GM10847 (cell line): ENCODE measurements around the gene NRG2.

Experiments
- POLR2A ChIP-seq: IDR thresholded peaks from 2 replicates; pipeline ENCODE4 v1.6.1; 2011; ENCODE audit not compliant: insufficient read length; ENCODE audit errors: extremely low read depth

The NRG2 gene

DNA sequence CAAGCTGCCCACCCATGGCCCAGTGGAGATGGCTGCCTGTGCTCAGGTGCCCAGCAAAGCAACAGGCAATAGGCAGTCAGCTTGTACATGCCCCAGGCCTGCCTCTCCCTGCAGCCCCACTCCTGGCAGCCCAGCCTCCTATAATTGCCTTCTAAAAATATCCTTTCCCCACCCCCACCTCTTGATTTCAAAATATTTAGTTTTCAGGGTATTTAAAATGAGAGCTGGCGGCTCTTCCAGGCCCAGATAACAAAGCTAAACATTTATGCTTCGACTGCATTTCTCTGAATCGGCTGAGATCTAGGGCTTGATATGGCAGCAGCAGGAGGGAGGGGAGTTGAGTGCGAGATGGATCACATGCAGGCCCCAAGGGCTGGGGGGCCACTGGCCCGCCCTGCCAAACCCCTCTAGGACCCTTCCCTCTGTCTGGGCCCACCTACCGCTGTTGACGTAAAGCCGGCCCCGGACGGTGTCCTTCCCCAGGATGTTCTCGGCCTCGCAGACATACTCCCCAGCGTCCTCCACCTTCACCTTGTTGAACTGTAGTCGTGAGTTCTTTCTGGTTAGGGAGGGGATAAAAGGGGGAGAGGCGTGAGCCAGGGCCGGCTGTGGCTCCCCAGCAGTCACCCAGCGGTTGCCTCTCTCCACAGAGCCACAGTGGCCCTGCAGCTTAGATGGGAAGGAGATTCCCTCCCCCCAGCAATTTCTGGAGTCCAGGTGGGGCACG, 162.5 kb downstream of the NRG2 start:
- TF ChIP-seq POLR2A = no peak

DNA sequence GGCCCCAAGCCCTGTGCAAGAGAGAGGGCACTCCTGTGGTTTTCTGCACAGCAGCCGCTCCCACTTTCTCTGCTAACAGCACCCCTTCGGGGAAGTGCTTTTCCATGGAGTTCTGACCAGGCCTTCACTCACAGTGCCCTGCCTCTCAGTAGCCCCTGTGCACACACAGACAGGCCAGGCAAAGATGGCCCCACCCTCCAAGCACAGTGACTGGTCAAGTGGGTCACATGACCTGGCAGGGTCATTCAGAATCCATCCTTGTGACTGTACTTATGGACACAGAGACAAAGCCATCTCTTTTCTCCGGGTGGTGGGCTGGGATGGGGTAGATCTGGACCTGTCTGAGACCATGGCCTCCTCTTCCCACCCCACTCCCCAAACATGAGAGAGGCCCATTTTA, 165.0 kb downstream of the NRG2 start:
- TF ChIP-seq POLR2A = no peak

DNA sequence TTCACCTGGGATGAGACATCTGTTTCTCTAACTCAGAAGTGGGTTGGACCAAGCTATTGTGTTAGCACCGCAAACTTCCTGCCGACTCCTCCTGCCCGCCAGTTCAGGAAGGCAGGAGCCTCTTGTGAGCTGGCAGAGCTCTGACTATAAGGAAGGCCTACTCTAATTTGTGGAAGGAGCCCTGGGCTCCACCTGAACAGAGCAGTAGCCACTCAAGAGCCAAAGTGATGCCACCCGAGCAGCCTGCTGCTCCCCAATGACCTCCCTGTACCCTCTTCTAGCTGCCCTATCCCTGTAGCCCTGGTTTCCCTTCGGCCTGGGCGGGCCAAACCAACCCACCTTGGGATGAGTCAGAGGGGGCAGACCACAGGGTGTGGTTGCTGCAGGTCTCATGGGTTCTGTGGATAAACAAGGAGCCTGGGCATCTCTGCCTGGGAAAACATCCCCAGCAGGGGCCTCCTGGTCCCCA, 165.9 kb downstream of the NRG2 start:
- no peak for TF ChIP-seq POLR2A

DNA sequence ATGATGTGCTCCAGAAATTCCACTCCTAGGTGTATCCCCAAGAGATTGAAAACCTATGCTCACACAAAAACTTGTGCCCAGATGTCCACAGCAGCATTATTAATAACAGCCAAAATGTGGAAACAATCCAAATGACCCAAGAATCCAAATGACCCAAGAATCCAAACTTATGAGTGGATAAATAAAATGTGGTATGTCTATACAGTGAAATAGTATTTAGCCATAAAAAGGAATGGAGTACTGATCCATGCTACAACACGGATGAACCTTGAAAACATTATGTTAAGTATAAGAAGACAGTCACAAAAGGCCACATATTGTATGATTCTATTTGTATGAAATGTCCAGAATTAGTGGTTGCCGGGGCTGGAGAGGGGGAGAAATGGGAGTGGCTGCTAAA, 167.1 kb downstream of the NRG2 start:
- no peak for TF ChIP-seq POLR2A

DNA sequence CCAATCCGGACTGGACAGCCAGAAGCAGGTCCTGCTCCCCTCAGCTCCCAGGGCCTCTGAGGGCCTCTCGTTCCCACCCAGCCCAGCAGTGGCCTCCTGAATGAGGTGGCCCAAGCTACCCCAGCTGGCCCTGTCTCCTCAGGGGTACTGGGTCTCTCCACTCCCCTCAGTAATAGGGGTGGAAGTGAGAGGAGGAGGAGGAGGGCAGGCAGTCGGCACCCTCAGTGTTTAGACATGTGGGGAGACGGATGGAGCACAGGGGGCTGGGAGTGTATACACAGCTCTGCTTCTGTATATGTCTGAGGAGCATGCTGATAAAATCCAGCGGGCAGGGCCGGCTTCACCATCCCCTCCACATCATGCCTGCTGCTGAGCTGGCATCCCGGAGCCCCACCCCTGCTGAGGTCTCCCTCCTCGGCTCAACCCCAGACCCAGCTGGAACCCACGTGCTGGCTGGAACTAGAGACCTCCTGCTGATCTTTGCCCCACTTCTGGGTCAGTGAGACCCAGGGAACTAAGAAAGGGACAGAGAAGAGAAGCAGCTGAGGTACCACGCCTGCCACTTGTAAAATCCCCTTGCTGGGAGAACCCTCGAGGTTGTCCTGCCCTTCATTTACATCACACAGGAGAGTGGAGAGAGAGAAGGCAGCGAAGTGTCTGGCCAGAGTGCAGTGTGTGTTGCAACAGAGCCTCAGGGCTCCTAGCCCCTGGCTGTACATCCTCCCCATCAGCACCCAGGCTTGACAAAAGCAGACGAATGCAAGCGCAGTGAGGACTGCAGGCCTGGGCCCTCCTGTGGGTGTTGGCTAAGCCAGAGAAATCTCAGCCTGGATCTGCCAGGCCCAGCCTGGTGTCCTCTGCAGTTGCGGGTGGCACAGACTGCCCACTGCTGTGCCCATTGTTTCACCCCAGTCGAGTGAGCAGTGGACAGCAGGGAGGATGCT, 170.0 kb downstream of the NRG2 start:
- no peak for TF ChIP-seq POLR2A

DNA sequence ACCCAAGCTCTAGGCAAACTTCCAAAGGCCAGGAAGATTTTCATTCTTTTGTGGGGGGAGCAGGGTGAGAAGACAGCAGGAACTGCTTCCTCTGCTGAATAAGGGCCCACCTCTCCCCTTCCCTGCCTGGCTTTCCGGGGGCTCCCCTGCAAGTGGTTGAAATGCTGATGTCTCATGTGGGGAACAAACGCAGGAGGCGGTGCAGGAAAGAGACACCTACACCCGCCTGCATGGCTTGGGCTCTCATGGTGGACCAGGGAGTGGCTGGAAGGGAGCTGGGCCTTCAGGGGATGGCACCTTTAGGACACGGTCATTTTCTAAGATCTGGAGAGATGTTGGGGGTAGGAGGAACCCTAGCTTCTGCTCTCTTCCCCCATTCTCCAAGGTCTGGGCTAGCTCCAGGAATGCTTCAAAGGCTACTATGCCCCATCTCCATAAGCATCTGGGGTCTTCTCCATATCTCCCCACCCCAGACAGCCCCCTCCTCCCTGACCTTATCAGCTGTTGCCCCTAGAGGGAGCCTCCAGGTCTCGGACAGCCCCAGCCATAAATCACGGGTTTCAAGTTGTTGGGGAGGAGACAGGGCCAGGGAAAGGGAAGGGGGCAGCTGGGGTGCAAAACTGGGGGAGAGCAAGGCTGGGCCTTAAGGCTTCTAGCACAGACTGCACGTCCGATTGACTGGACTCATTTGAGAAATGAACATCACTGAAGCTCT, 170.9 kb downstream of the NRG2 start:
- no peak for TF ChIP-seq POLR2A

DNA sequence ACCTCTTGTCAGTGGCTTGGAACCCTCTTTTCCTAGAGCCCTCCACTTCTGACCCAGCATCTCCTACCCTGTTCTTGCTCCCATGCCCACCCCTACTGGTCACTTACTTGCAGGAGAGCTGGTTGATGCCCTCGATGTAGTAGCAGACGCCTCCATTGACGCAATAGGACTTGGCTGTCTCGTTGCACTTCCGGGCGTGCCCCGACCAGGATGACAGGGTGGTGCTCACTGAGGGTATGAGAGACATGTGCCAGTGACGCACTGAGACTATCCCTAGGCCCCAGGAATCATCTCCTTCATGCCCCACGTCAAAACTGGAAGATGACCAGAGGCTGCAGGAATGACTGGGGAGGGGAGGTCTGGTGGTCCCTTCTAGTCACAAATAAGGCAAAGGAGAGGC, 171.5 kb downstream of the NRG2 start:
- TF ChIP-seq POLR2A = no peak

DNA sequence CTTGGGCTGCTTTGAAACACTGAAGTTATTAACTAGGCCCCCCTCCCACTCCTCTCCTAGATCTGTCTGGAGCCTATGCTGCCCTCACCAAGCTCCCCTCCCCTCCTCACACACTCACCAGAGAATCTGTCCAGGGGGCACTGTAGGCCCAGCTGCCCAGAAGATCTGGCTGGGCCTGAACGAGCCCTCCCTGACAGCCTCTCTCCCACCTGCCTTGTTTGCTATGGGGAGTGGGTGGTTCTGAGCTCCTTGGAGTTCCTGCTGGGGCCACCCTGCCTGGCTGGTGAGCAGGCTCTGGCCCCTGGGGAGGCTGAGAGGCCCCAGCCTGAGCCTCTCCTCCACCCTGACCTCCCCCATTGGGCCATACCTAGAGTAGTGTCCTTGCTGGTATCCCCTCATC, 172.4 kb downstream of the NRG2 start:
- no peak for TF ChIP-seq POLR2A

DNA sequence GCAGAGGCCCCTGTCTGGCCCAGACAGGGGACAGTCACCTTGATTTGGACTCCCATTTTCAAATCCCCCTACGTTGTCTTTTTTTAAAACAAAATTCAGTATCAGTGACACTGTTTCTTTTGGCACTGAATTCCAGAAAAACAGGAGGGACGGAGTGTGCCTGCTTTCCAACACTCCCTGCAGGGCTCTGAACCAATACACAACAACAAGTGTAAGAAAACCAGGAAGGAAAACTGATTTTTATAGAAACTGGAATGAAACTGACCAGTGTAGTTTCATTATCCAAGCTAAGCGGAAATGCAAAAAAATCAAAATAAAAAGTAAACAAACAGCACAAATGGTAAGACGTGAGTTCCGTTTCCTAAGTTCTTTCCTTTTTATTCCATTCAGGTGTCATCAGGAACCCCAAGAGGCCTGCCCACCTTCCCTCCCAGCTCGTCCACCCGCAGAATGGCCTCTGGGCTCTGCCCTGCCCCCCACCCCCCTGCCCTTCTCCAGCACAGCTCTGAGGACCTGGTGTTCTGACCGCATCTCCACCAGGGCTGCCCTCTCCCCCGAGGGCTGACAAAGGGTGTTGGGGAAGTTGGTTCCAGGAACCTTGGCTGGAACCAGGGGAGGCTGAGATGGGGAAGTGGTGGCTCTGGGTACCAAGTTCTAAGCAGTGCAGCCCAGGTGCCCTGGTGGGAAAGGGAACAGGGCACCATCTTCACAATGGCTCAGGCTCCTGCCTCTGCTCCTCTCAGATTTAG, 173.9 kb downstream of the NRG2 start:
- TF ChIP-seq POLR2A = no peak

DNA sequence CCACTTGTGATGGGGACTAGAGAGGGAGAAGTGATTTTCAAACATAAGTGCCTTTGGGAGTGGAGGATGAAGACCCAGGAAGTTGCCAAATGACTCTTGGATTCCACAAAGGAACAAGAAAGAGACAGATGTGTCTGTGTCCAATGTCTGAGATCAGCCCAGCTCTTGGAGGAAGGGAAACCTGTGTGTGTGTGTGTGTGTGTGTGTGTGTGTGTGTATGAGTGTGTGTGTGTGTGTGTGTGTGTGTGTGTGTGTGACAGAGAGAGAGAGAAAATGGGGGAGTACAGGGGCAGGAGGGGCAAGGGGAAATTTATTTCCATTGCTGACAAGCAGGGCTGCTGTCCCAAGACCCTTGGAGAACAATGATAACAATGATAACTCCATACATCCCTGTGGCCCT, 175.5 kb downstream of the NRG2 start:
- no peak for TF ChIP-seq POLR2A

DNA sequence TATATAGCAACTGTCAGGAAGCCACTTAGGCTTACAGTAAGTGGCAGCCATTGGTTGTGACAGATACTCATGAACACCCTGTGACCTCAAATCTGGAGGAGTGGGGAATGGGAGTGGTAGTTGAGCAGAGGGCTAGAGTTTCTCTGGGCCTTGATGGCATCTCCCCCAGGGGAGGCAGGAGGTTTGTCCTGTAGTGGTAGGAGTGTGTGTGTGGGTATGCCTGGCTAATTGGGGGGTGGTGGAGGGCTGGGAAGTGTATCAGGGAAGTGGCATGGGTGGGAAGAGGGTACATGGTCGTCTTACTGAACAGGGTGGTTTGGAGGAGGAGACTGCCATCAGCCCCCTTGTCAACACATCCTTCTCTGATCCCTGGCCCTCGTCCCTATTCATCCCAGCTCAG, 176.0 kb downstream of the NRG2 start:
- TF ChIP-seq POLR2A = no peak

DNA sequence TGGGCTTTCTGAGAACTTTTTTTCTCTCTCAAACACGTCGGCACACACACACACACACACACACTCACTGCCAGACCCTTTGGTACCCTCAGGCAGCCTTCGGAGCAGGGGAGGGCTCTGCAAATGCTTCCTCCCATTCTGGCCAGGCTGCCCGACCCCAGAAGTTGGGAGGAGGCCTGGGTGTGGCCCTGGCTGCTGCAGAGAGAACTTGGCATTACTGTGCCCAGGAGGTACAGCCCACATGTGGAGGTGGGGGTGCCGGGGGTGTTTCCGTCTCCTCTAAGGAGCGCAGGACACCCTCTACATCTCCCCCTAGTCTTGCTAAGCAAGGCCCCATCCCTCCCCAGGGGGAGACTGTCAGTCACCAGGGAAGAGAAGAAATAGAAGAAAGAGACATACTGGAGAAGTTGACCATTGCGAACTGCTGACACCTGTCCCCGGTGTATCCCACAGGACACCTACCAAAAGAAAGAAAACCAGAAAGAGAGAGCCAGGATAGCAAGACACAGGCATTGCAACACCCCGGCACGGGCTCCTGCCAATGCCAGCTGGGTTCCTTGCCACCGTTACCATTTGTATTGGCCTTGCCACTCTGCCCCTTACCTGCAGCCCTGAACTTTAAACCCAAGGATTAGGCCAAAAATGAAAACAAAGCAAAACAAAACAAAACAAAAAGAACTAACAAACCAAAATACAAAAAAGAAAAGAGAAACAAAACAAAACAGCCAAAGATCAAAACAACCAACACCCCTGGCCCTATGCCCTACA, 178.2 kb downstream of the NRG2 start:
- no peak for TF ChIP-seq POLR2A

DNA sequence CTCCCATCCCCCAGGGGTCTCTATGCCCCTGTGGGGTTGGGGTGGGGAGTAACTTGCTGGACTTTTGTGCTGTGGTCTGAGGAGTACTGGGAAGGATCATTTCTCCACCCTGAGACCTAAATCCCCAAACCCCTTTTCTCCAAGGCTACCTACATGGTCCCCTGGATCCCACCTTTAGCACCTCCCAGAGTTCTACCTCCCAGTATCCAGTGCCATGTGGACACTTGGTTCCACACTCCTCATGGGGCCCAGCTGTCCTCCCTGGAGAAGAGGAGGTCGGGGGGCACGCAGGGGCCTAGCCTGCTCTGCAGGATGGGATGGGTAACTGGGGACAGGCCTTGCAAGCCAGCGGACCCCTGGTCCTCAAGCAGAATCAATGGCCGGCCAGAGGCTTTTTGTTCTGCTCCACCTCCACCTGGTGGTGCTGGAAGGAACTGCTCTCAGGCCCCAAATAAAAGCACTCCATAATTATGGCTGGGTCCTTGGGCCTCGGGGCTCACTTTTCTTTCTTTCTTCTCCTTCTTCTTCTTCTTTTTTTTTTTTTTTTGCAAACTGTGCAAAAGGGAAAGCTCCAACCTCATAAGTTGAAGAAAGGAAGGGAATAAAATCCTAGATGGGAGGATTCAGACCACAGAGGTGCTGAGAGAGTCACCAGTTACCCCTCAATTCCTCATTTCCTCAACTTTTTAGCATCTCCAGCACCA, 179.1 kb downstream of the NRG2 start:
- no peak for TF ChIP-seq POLR2A

DNA sequence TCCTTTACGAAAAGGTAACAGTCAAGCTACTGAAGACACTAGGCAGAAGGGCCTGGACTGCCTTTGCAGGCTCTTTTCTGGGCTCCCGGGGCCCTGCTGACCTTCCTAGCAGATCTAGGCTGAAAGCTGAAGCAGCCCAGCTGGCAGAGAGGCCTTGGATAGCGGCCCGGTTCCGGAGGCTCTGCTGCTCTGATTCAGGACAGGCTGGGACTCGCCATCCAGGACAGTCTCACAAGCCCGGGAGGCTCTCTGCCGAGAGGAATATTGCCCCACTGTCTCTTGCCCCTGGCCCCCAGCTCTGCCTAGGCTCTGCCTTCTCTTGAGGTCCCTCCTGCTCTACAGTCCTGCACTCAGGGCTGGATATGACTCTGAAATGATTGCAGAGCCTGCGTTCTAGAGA, 179.7 kb downstream of the NRG2 start:
- TF ChIP-seq POLR2A = no peak

DNA sequence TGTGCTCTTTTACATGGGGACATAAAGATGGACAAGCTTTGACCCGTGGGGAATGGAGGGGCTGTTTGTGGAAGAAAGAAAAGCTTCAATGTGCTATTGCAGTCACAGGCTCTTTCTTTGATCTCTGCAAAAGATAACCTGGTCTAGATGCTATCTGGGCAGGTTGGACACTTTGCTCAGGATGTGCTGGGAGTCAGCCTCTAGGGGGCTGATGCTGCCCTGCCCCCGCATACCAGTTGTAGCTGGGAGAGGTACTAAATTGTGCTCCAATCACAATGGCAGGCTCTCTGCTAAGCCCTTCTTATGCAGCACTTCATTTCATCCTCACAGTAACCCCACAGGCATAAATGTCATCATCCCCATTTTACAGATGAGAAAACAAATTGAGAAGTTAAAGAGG, 180.3 kb downstream of the NRG2 start:
- no peak for TF ChIP-seq POLR2A
